K562 (cell line): ENCODE results near the gene PREX1. TPM values are rescaled to one million over a fixed set of nuclear protein-coding genes. Genes with fewer than 3 reads are reported as not detected.

Source experiments
- DMBX1 ChIP-seq: fragments of 250-450 bp; sonication (Bioruptor Pico); IDR thresholded peaks from 2 replicates; pipeline ENCODE4 v1.8.0; 2022; ENCODE audit warnings: inconsistent platforms, mild to moderate bottlenecking, moderate library complexity, borderline replicate concordance
- ERF ChIP-seq: fragments of 450-650 bp; formaldehyde crosslinking; IDR thresholded peaks from 2 replicates; pipeline ENCODE4 v1.4.0; 2020; ENCODE audit warnings: mild to moderate bottlenecking, mixed read lengths
- HNRNPLL ChIP-seq: fragments of 200-400 bp; formaldehyde crosslinking; IDR thresholded peaks from 2 replicates; pipeline ENCODE4 v1.6.1; 2017; ENCODE audit warnings: low read length, low read depth, mild to moderate bottlenecking; ENCODE audit not compliant: poor library complexity, severe bottlenecking
- HSF4 ChIP-seq: fragments of 250-450 bp; sonication (Bioruptor Pico); IDR thresholded peaks from 2 replicates; pipeline ENCODE4 v2.1.2; 2022; ENCODE audit warnings: mild to moderate bottlenecking, moderate library complexity, borderline replicate concordance
- NELFE ChIP-seq: IDR thresholded peaks from 2 replicates; pipeline ENCODE4 v1.6.1; 2011; ENCODE audit warnings: mild to moderate bottlenecking; ENCODE audit not compliant: insufficient read depth, insufficient read length
- PHF8 ChIP-seq: fragments of 200-600 bp; sonication (generic); IDR thresholded peaks from 2 replicates; pipeline ENCODE4 v1.6.1; 2012; ENCODE audit warnings: mixed run types, mild to moderate bottlenecking, inconsistent platforms, low read length, moderate library complexity, borderline replicate concordance
- RBM14 ChIP-seq: fragments of 200-400 bp; formaldehyde crosslinking; IDR thresholded peaks from 2 replicates; pipeline ENCODE4 v1.6.1; 2018; ENCODE audit warnings: low read depth, mild to moderate bottlenecking, low read length, moderate library complexity, borderline replicate concordance; ENCODE audit not compliant: insufficient read depth
- RBM22 ChIP-seq: fragments of 200-400 bp; formaldehyde crosslinking; IDR thresholded peaks from 2 replicates; pipeline ENCODE4 v1.6.1; 2018; ENCODE audit warnings: low read length, low read depth; ENCODE audit not compliant: poor library complexity, severe bottlenecking
- SOX6 ChIP-seq: fragments of 450-650 bp; IDR thresholded peaks from 2 replicates; pipeline ENCODE4 v1.6.1; 2014; ENCODE audit warnings: mild to moderate bottlenecking
- SRF ChIP-seq, 2 experiments: fragments of 250-450, 450-650 bp in 1 of 2; sonication (Bioruptor Pico) in 1 of 2; sonication (generic) in 1 of 2; formaldehyde crosslinking; IDR thresholded peaks; 2 replicates each; pipeline versions ENCODE4 v1.5.0 to v1.5.1; 2020 to 2022; ENCODE audit warnings: mild to moderate bottlenecking in 1 of 2, missing genetic modification reagents in 1 of 2
- ZNF121 ChIP-seq: sonication (generic); formaldehyde crosslinking; conservative IDR thresholded peaks from 2 replicates; pipeline ENCODE4 v1.8.0; 2022; ENCODE audit warnings: missing genetic modification reagents
- ZNF408 ChIP-seq: fragments of 250-450 bp; sonication (Bioruptor Pico); IDR thresholded peaks from 2 replicates; pipeline ENCODE4 v1.4.0; 2020; ENCODE audit warnings: low read depth, mild to moderate bottlenecking, moderate library complexity
- ZNF77 ChIP-seq: fragments of 250-450 bp; sonication (Bioruptor Pico); IDR thresholded peaks from 2 replicates; pipeline ENCODE4 v1.5.0; 2020
- polyA plus RNA-seq, 8 experiments: library from polyadenylated mRNA; depleted of rRNA in 4 of 8; stranded (reverse) in 5 of 8; unstranded in 3 of 8; fragments of >200 nt; fragmentation: Nextera tagmentation in 2 of 8; fragmentation: Illumina TruSeq in 1 of 8; extraction: Ambion mirVana in 2 of 8; extraction: Trizol in 1 of 8; gene quantifications; 2 replicates each; pipeline versions ENCODE4 v1.2.1 to v1.2.3, GENCODE V29; 2011 to 2014; ENCODE audit warnings: inconsistent platforms in 1 of 8, missing spikeins in 1 of 8
- total RNA-seq, 7 experiments: library from RNA; depleted of rRNA in 6 of 7; stranded (reverse); fragments of >200 nt in 6 of 7; fragmentation: Illumina TruSeq in 2 of 7; extraction: Trizol in 2 of 7; gene quantifications; 2 replicates each; pipeline versions ENCODE4 v1.2.1 to v1.2.3, GENCODE V29; 2011 to 2021; ENCODE audit warnings: low replicate concordance in 1 of 7
- TF ChIP-seq, protein P1 (sequence below): sonication (generic); formaldehyde crosslinking; IDR thresholded peaks from 2 replicates; pipeline ENCODE4 v1.8.0; 2022; ENCODE audit warnings: mild to moderate bottlenecking, missing genetic modification reagents, borderline replicate concordance
- TF ChIP-seq, protein P2 (sequence below), 2 experiments: fragments of 250-450 bp in 1 of 2; fragments of 450-650 bp in 1 of 2; sonication (Bioruptor Pico) in 1 of 2; IDR thresholded peaks; 2 replicates each; pipeline versions ENCODE4 v1.6.1 to v1.8.0; 2016 to 2021; ENCODE audit warnings: mild to moderate bottlenecking in 2 of 2, moderate library complexity in 2 of 2, missing compliant biosample characterization in 1 of 2, missing genetic modification characterization in 1 of 2
- TF ChIP-seq, protein P3 (sequence below): fragments of 250-450 bp; sonication (Bioruptor Pico); IDR thresholded peaks from 2 replicates; pipeline ENCODE4 v1.5.0; 2021
- TF ChIP-seq, protein P4 (sequence below): IDR thresholded peaks from 3 replicates; pipeline ENCODE4 v1.6.1; 2011; ENCODE audit warnings: borderline replicate concordance, mild to moderate bottlenecking, moderate library complexity; ENCODE audit not compliant: insufficient read length; ENCODE audit errors: extremely low read depth
- TF ChIP-seq, protein P5 (sequence below): sonication (generic); formaldehyde crosslinking; IDR thresholded peaks from 2 replicates; pipeline ENCODE4 v1.5.0; 2020; ENCODE audit warnings: missing genetic modification reagents

Gene PREX1
- total and polyA plus RNA-seq, 9 of the 15 experiments (the other 6 are each of a cell fraction or from before 2014, with no cell fraction given), result 0.37 to 10.4 (median 4.8) TPM

DNA sequence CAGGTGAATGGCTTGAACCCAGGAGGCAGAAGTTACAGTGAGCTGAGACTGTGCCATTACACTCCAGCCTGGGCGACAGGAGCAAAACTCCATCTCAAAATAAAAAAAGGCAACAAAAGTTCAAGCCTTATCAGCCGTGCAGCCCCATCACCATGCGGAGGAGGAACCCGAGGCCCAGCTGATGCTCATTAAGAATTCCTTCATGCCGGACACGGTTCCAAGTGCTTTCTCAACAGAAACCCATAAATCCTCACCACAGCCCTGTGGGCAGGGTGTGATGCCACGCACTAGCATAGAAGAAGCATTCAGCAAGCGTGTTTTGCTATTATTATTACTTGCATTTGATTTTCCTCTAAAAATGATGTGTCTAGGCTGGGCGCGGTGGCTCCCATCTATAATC lies 56.3 kb downstream of the PREX1 start (continued):
- TF ChIP-seq, protein P1, sequence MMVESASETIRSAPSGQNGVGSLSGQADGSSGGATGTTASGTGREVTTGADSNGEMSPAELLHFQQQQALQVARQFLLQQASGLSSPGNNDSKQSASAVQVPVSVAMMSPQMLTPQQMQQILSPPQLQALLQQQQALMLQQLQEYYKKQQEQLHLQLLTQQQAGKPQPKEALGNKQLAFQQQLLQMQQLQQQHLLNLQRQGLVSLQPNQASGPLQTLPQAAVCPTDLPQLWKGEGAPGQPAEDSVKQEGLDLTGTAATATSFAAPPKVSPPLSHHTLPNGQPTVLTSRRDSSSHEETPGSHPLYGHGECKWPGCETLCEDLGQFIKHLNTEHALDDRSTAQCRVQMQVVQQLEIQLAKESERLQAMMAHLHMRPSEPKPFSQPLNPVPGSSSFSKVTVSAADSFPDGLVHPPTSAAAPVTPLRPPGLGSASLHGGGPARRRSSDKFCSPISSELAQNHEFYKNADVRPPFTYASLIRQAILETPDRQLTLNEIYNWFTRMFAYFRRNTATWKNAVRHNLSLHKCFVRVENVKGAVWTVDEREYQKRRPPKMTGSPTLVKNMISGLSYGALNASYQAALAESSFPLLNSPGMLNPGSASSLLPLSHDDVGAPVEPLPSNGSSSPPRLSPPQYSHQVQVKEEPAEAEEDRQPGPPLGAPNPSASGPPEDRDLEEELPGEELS, result no peak
- TF ChIP-seq ZNF77 (CRISPR knock-in tag) (no peak), RBM22 (no peak), ZNF121 (no peak), NELFE (no peak), ERF (CRISPR knock-in tag) (no peak), HNRNPLL (no peak), SRF (CRISPR knock-in tag; IDR thresholded peaks at IDR 0.05) (no peak), HSF4 (CRISPR knock-in tag) (no peak), SOX6 (0 out of 2 replicates have a peak, but pooled peaks have one; percentile 34), DMBX1 (CRISPR knock-in tag) (no peak), RBM14 (no peak), PHF8 (no peak), ZNF408 (CRISPR knock-in tag) (no peak)
- TF ChIP-seq, protein P2, sequence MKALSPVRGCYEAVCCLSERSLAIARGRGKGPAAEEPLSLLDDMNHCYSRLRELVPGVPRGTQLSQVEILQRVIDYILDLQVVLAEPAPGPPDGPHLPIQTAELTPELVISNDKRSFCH (CRISPR knock-in tag; IDR thresholded peaks at IDR 0.05), result no peak
- TF ChIP-seq, protein P2 (tag; IDR thresholded peaks at IDR 0.05), result peak; percentile 42; the same call in 1 of the 2 replicates
- TF ChIP-seq, protein P3, sequence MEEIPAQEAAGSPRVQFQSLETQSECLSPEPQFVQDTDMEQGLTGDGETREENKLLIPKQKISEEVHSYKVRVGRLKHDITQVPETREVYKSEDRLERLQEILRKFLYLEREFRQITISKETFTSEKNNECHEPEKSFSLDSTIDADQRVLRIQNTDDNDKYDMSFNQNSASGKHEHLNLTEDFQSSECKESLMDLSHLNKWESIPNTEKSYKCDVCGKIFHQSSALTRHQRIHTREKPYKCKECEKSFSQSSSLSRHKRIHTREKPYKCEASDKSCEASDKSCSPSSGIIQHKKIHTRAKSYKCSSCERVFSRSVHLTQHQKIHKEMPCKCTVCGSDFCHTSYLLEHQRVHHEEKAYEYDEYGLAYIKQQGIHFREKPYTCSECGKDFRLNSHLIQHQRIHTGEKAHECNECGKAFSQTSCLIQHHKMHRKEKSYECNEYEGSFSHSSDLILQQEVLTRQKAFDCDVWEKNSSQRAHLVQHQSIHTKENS, result no peak
- TF ChIP-seq, protein P4, sequence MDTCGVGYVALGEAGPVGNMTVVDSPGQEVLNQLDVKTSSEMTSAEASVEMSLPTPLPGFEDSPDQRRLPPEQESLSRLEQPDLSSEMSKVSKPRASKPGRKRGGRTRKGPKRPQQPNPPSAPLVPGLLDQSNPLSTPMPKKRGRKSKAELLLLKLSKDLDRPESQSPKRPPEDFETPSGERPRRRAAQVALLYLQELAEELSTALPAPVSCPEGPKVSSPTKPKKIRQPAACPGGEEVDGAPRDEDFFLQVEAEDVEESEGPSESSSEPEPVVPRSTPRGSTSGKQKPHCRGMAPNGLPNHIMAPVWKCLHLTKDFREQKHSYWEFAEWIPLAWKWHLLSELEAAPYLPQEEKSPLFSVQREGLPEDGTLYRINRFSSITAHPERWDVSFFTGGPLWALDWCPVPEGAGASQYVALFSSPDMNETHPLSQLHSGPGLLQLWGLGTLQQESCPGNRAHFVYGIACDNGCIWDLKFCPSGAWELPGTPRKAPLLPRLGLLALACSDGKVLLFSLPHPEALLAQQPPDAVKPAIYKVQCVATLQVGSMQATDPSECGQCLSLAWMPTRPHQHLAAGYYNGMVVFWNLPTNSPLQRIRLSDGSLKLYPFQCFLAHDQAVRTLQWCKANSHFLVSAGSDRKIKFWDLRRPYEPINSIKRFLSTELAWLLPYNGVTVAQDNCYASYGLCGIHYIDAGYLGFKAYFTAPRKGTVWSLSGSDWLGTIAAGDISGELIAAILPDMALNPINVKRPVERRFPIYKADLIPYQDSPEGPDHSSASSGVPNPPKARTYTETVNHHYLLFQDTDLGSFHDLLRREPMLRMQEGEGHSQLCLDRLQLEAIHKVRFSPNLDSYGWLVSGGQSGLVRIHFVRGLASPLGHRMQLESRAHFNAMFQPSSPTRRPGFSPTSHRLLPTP, result no peak
- TF ChIP-seq, protein P5, sequence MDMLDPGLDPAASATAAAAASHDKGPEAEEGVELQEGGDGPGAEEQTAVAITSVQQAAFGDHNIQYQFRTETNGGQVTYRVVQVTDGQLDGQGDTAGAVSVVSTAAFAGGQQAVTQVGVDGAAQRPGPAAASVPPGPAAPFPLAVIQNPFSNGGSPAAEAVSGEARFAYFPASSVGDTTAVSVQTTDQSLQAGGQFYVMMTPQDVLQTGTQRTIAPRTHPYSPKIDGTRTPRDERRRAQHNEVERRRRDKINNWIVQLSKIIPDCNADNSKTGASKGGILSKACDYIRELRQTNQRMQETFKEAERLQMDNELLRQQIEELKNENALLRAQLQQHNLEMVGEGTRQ (CRISPR knock-in tag), result no peak
